Stimulated activated CD4-positive, alpha-beta T cell treated with anti-CD3 and anti-CD28 coated beads, Interleukin-12 subunit alpha, Interleukin-12 subunit beta, amount 100 ng/mL, for 48 hours (primary cell): ENCODE data around the gene MAP2.
"Not testable (repeated sequence)": the region's sequence is repeated elsewhere in the genome, so short reads cannot be mapped to it uniquely, and the experiment has no call there.

Experiments used
- DNase-seq, 3 donors: peaks; one replicate each; pipeline ENCODE4 v3.0.0-alpha.2; 2020; ENCODE audit warnings: low read depth in 2 of 3, low spot score in 1 of 3

Gene MAP2

DNA sequence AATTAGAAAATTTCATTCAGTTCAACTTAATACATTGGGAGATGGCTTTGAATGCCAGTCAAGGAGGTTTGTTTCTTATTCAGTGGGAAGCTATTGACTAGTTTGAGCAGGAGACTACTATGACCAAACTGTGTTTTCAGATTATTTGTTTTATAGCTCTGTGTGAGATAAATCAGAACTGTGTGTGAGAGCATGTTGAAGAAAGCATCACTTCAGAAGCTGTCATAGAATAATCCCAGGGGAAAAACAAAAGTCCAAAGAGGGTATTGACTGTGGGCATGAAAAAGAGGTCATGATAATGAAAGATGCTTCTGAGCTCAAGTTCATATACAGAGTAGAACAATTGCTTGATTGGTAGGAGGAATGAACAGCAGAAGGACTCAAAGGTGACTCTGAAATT lies 160.6 kb downstream of the MAP2 start:
- no peak for DNase-seq

DNA sequence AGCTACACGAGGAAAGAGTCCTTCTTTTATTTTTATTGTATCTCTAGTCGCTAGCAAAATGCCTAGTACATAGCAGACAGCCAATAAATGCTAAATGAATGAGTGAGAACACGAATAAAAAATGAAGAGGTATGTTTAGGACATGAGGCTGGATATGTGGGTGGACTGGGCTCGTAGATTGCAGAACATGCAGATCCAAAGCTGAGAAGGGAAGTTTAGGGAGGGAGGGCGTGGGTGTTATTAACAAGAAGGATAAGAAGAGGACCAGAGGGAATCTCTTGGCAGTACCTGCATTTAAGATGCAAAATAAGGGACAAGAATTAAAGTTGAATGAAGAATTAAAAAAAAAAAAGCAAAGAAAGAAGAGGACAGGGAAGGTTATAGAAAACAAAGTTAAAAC lies 161.1 kb downstream of the MAP2 start:
- no peak for DNase-seq

DNA sequence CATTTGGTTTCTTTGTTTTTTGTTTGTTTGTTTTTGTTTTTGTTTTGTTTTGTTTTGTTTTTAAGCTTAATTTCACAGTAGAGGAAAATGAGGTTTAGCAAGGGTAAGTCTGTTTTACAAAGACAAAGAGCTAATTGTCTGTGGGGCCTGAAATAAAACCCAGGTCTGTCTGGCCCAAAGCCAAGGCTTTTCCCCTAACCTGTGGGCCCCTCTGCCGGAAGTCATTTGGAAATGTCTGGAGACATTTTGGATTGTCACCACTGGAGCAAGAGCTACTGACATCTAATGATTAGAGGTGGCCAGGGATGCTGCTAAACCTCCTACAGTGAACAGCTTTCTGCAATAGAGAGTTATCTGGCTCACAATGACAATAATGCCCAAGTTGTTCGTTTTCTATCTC lies 167.2 kb downstream of the MAP2 start:
- DNase-seq, result no peak

GRCh38 chr2:209592106-209592505 lies 168.3 kb downstream of the MAP2 start:
- no peak for DNase-seq

GRCh38 chr2:209593930-209594329 lies 170.1 kb downstream of the MAP2 start:
- DNase-seq, result no peak

- no peak for DNase-seq
These were observed 172.4 kb downstream of the MAP2 start for GRCh38 chr2:209596262-209596661.

DNA sequence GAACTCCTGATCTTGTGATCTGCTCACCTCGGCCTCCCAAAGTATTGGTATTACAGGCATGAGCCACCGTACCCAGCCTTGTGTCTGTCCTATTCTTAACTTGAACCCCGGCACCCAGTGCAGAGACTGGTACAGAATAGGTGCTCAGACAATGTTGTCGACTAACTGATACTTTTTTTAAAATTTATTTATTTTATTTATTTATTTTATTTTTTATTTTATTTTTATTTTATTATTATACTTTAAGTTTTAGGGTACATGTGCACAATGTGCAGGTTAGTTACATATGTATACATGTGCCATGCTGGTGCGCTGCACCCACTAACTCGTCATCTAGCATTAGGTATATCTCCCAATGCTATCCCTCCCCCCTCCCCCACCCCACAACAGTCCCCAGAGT lies 174.4 kb downstream of the MAP2 start:
- DNase-seq, result not testable (repeated sequence)

- no peak for DNase-seq
These were observed 176.7 kb downstream of the MAP2 start for GRCh38 chr2:209600341-209601171.

DNA sequence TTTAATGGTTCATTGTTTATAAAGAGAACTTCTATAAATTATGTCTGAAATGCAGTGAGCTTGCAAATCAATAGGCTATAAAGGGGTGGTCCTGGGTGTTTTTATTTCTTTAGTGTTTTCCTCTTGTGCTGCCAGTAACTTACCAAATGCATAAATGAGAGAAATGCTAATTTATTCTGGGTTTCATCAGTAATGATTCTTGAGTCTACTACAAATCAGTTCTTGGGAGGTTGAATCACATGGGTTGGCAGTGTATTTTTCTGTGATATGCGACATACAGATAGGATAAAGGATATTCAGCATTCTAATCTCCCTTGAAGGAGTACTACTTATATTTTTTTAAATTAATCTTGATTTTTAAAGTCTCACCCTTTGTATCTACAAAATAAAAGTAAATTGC lies 177.7 kb downstream of the MAP2 start:
- no peak for DNase-seq

DNA sequence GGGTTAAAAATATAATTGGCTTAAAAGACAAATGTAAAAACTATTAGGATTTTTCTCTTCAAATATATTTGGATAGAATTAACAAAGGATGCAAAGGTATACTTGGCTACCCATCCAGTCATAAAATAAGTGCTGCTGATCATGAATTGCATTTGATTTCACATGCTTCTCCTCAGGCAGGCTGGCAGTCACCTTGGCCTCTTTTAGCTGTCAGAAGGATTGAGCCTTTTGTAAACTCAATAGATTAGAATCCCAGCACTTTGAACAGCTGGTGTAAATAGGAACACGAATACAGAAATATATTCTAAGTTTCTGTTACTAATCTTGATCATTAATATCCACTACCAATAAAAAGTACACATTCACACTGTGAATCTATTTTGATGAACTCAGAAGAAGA lies 178.4 kb downstream of the MAP2 start:
- no peak for DNase-seq

DNA sequence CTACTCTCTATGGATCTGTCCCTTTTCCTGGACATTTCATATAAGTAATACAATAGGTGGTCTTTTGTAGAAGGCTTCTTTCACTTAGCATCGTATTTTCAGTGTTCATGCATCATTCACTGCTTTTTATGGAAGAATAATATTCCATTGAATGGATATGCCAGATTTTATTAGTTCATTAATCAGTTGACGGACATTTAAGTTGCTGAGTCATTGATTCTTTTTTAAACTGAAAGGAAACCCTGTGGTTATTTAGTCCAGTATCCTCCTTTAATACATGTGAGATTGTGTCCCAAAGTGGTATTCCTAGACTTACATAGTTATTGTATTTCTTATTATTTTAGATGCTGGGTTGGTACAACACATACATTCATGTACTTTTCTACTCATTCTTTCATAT lies 185.7 kb downstream of the MAP2 start:
- no peak for DNase-seq

- DNase-seq, result no peak
These were observed 186.8 kb downstream of the MAP2 start for GRCh38 chr2:209610631-209611030.

DNA sequence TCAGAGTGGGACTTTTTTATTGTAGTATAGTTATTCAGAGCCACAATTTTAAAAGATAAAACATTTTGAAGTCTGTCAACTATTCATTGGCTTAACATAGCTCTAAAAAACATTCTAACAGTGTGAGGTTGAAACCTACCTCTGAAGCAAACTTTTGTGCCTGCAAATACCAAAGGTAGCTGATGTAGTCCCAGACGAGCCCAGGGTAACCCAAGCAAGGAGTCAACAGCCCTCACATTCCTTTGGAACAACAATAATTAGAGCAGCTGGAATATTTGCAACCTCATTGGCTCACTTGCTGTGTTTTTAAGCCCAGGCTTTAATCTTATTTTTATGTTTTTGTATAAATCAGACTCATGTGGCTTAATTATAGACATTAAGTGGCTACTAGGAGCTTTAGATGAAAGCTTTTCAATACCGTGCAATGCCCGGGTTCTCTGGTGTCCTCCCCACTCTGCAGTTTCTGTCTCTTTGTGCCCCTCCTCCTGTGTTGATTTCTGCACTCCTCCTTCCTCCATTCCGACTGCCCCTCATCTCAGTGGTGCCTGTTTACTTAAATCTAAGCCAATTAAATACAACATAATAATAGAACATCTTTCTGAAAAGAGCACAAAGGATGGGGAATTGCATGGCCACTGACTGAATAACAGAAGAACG lies 189.9 kb downstream of the MAP2 start:
- DNase-seq, result no peak

DNA sequence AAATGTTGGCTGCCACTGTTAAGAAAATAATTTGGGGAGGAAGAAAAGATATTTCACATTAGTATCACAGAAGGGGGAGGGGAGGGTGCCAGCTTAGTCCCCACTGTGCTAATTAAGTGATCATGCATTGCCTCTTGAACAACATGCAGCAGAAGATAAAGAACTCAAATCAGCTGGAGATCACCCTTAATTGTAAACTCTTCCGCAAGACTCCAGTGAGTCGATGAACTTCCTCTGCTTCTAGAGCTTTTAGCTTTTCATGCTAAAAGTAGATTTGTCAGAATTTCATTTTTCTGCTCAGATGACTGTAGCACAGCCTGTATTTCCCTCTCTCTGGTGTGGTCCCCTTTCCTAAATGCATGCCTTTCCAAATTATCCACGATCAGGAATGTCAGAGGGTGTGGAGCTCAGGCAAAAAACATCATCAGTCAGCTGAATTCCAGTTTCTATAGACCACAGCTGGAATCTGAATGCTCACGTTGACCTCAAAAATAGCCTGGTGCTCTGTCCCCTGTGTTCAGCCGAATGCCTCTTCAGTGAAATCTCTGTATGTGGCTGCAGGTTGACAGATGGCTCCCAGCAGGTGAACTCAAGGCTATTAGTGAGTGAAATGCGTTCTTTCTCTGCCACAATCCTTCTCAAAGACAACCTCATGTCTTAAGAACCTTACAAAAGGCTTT lies 191.0 kb downstream of the MAP2 start:
- no peak for DNase-seq

- DNase-seq, result no peak
These were observed 195.9 kb downstream of the MAP2 start for GRCh38 chr2:209619782-209620181.

DNA sequence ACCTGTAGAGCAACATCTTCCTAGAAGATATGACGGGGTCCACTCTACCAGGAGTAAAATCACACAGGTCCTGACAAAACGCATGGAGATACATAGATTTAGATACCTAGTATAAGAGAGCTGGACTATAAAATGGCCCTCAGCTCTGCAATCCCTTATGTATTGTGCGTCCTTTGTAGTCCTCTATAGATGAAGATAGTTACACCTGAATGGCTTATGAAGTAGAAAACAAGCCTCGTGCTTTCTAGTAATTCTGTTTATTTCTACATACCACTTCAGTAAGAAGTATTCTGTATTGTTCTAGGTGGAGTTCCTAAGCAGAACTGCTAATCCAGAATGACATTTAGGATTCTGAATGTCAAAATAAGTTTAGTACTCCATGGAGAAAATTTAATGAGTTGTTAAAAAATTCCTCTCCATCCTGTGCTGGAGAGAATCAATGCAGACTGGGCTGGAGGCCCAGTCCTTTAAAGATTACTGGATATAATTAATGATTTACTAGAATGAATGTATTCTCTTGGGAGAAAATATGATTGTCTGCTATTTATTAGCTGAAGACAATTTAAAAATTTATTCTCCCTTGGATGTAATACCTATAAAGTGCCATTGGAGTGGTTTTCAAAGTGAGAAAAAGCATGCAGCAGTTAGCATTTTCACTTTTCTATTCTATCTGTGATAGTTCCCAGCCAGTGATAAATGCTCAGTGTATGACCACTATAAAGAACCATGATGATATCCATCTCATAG lies 200.5 kb downstream of the MAP2 start:
- no peak for DNase-seq

GRCh38 chr2:209629597-209629996 lies 205.8 kb downstream of the MAP2 start:
- no peak for DNase-seq

DNA sequence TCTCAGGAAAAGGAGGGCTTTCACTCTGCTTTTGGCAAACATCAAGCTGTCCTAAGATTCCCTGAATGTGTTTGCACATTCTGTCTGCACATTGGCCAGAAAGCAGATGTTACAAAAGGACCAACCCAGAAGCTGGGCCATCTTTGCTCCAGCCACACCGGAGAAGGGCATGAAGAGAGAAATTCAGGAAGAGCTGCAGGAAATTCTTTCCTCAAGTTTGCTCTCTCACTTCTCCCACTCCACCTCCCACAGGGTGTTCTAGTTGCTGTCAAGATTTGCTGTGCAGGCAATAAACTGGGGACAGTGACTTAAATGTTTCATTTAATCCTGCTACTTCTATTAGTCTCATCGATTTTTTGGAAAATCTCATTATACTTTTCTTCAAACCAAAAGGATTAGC lies 210.1 kb downstream of the MAP2 start:
- DNase-seq, result no peak

DNA sequence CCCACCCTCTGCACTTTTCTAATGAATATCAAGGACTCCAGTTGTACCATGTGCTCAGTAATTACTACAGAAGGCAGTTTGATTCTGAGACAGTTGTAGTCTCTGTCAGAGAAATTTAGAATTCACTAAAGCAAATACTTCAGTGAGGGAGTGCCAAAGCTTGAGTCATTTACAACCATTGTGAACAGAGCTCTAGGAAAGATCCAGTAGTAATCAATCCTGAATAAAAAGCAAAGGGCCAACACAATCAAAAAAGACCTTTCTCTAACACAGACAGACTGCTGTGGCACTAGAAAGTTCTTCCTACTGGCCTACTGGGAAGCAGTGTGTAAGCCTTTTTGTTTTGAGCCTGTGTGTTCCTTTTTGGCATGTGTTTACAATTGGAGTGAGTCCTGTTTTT lies 212.2 kb downstream of the MAP2 start:
- DNase-seq, result no peak

GRCh38 chr2:209637293-209637692 lies 213.4 kb downstream of the MAP2 start:
- no peak for DNase-seq

- no peak for DNase-seq
These were observed 214.5 kb downstream of the MAP2 start for GRCh38 chr2:209638346-209638745.

- no peak for DNase-seq
These were observed 216.5 kb downstream of the MAP2 start for GRCh38 chr2:209640358-209640757.
